GM12874 (cell line): ENCODE measurements around the gene TRIP10.

ENCODE experiments used
- TF ChIP-seq, protein P1 (sequence below): IDR thresholded peaks from 2 replicates; pipeline ENCODE4 v1.5.1; 2011; ENCODE audit warnings: low read depth, mild to moderate bottlenecking, control low read depth, low read length, moderate library complexity; ENCODE audit not compliant: insufficient read depth

Gene TRIP10

DNA sequence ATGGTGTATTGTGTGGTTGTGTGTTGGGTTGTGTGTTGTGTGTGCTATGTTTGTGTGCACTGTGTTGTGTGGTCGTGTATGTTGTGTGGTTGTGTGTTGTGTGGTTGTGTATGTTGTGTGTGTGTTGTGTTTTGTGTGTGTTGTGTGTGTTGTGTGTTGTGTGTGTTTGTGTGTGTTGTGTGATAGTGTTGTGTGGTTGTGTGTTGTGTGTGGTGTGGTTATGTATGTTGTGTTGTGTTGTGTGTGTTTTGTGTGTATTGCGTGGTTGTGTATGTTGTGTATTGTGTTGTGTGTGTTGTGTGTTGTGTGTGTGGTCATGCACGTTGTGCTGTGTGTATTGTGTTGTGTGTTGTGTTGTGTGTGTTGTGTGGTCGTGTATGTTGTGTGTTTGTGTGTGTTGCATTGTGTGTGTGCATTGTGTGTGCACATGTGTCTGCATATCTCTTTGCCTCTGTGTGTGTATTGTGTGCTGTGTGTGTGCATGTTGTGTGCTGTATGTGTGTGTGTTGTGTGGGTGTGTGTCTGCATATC is 22.0 kb upstream of the TRIP10 start:
- TF ChIP-seq, protein P1, sequence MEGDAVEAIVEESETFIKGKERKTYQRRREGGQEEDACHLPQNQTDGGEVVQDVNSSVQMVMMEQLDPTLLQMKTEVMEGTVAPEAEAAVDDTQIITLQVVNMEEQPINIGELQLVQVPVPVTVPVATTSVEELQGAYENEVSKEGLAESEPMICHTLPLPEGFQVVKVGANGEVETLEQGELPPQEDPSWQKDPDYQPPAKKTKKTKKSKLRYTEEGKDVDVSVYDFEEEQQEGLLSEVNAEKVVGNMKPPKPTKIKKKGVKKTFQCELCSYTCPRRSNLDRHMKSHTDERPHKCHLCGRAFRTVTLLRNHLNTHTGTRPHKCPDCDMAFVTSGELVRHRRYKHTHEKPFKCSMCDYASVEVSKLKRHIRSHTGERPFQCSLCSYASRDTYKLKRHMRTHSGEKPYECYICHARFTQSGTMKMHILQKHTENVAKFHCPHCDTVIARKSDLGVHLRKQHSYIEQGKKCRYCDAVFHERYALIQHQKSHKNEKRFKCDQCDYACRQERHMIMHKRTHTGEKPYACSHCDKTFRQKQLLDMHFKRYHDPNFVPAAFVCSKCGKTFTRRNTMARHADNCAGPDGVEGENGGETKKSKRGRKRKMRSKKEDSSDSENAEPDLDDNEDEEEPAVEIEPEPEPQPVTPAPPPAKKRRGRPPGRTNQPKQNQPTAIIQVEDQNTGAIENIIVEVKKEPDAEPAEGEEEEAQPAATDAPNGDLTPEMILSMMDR = no peak

- TF ChIP-seq, protein P1 = no peak
Measured at GRCh38 chr19:6718111-6718740, 21.3 kb upstream of the TRIP10 start.

- TF ChIP-seq, protein P1 = no peak
Measured at GRCh38 chr19:6718741-6719539, 20.5 kb upstream of the TRIP10 start.

GRCh38 chr19:6719540-6719861 is 20.0 kb upstream of the TRIP10 start:
- TF ChIP-seq, protein P1 = no peak

DNA sequence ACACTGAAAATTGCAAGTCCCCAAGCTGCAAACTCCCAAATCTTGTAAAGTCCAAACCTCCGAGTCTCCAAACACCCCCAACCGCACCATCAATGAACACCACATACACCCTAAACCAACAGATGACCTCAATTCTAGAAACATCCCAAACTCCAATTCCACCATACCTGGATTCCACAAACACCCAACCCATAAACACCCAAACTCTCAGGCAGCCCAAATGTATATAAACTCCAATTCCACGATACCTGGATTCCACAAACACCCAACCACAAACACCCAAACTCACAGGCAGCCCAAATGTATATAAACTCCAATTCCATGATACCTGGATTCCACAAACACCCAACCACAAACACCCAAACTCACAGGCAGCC is 19.5 kb upstream of the TRIP10 start:
- TF ChIP-seq, protein P1 = no peak

DNA sequence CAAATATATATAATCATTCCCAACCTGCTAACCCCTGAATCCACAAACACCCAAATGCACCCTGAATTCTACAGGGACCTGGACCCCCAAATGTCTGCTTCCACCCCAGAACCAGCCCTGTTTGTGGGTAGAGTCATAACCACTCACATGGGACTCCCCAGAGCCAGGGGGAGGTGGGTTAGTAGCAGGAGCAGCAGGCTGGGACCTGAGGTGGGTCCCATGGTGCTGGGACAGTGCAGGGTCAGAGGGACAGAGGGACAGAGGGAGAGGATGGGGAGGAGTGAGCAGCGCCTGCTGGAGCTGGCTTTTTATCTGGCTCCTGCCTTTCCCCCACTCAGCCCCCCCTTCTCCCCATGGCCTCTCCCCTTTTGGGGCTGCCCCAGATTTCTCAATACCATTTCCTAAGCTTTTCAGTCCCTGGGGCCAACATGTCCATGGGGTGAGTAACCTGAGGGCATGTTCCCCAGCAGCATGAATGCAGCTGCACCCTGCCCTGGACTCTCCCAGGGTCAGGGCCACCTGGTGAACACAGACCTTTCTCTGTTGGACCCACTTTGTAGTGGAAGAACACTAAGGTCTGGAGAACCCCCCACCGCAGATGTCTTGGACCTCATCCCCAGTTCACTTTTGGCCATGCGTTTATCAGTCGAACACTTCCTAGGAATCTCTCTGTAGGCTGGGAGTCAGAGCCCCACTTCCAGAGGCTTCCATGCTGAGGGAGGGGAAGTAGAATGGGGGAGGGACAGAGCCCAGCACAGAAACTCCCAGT is 18.9 kb upstream of the TRIP10 start, which contains the start of gene C3:
C3 (minus strand) TSS at position 282 of the 769 bp plus-strand sequence; CDS start at position 221, 61 bp downstream.
- TF ChIP-seq, protein P1 = no peak

GRCh38 chr19:6721138-6721474 is 18.4 kb upstream of the TRIP10 start:
- TF ChIP-seq, protein P1 = no peak
